ENCODE data around the gene TRIM52. TPM values are rescaled to one million over a fixed set of nuclear protein-coding genes. Genes with fewer than 3 reads are reported as not detected.

The TRIM52 gene
- total and polyA plus RNA-seq, 2 of the 13 experiments (the other 11 are each of a cell fraction or from before 2014, with no cell fraction given) = 7.2 to 11.6 TPM

GRCh38 chr5:181259974-181260719 lies 796 bp downstream of the TRIM52 start:
- ATAC-seq = no peak
- H3K4me3 ChIP-seq (replicated peaks in 1 of 3; ENCODE audit: insufficient read depth in 1 of 3, low read depth in 2 of 3, low read length in 3 of 3) = peak overlapping the region; percentile 86 to 97 (median 94)
- H3K9me3 ChIP-seq (ENCODE audit: low read length) = no peaks in the 10 kb centered on the region
- H3K36me3 ChIP-seq (replicated peaks in 1 of 2; ENCODE audit: control insufficient read depth in 1 of 2, insufficient read depth in 2 of 2, low read length in 2 of 2) = peaks cover 4 to 17% of the 10 kb centered on the region in 2 experiments; a peak in 3 of 5 replicates
- H4K20me1 ChIP-seq (ENCODE audit: insufficient read depth, low read length) = peaks cover 17% of the 10 kb centered on the region
- TSS peak; percentile 65 for BruUV-seq (replicated peaks)
- WGBS (ENCODE audit: low lambda C conversion rate) = under 1% methylated on average over 25 of the region's 26 CpGs
- ChIA-PET POLR2A (interaction anchor here (1.1 to 5.1 kb wide), 7 partner anchors 9 to 76 kb away, joined by 3 to 102 read pairs (median 9); partner anchors contain the start of genes RACK1 and TRIM41), CTCF (ENCODE audit: low intra/inter-chr PET ratio, low total read pairs) (no interaction called here)
- peaks cover 48% of the 10 kb centered on the region for H3K4me1 ChIP-seq (ENCODE audit: insufficient read depth, low read length)
- H2AFZ ChIP-seq (ENCODE audit: low read length) = no peak overlapping the region
- intact Hi-C loops (cut with micrococcal nuclease; ENCODE audit: unreplicated experiment) = loop anchor here (2.0 kb wide), 1 partner anchor 13 kb away; no protein-coding TSS in a partner anchor
- in situ Hi-C loops (cut with HindIII; ENCODE audit: extremely low pct_ligation_motif_present, low pct_unique_long_range_greater_than_20kb) = no loop called here
- no peak for DNase-seq (ENCODE audit: low spot score)
- H3K9ac ChIP-seq (ENCODE audit: insufficient read depth, low read depth, low read length) = peak overlapping the region; percentile 99
- H3K27ac ChIP-seq (ENCODE audit: extremely low read length, insufficient read depth, low read length) = peak overlapping the region; percentile 90
- no peaks in the 10 kb centered on the region; a peak in 1 of 5 replicates for H3K27me3 ChIP-seq (ENCODE audit: control insufficient read depth in 1 of 2, insufficient read depth in 2 of 2, low read length in 2 of 2)
- peak overlapping the region; percentile 99 for H3K4me2 ChIP-seq (ENCODE audit: low read depth, low read length)
- FAIRE-seq = no peak
- H3K79me2 ChIP-seq (ENCODE audit: insufficient read depth, low read length) = peaks cover 52% of the 10 kb centered on the region
- no peak for TF ChIP-seq MLLT10 (CRISPR knock-in tag; IDR thresholded peaks at IDR 0.05)
- 0 out of 2 replicates have a peak, but pooled peaks have one; percentile 30 for TF ChIP-seq PAF1 (CRISPR knock-in tag; IDR thresholded peaks at IDR 0.05)
- 0 out of 2 replicates have a peak, but pooled peaks have one; percentile 37 for TF ChIP-seq BORCS8-MEF2B (CRISPR knock-in tag; IDR thresholded peaks at IDR 0.05)
- TF ChIP-seq, protein P1, sequence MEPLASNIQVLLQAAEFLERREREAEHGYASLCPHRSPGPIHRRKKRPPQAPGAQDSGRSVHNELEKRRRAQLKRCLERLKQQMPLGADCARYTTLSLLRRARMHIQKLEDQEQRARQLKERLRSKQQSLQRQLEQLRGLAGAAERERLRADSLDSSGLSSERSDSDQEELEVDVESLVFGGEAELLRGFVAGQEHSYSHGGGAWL (CRISPR knock-in tag; IDR thresholded peaks at IDR 0.05) = no peak
- TF ChIP-seq HOXA9 (CRISPR knock-in tag; IDR thresholded peaks at IDR 0.05; ENCODE audit: borderline replicate concordance) = no peak
- TF ChIP-seq KDM5B (CRISPR knock-in tag; IDR thresholded peaks at IDR 0.05; ENCODE audit: borderline replicate concordance) = 0 out of 2 replicates have a peak, but pooled peaks have one; percentile 5
- no peak for TF ChIP-seq CHCHD3 (CRISPR knock-in tag; IDR thresholded peaks at IDR 0.05)
- TF ChIP-seq RARG (CRISPR knock-in tag; IDR thresholded peaks at IDR 0.05; ENCODE audit: low read depth) = no peak
- no peak for TF ChIP-seq ADNP (CRISPR knock-in tag; IDR thresholded peaks at IDR 0.05)
- peak; percentile 33; the same call in 1 of the 2 replicates for TF ChIP-seq KDM2A (CRISPR knock-in tag; IDR thresholded peaks at IDR 0.05; ENCODE audit: borderline replicate concordance, low read depth)
- no peak for TF ChIP-seq E2F2 (CRISPR knock-in tag; IDR thresholded peaks at IDR 0.05; ENCODE audit: borderline replicate concordance)
- peak; percentile 76 for TF ChIP-seq ZNF263 (CRISPR knock-in tag; IDR thresholded peaks at IDR 0.05)
- TF ChIP-seq ZMAT5 (CRISPR knock-in tag; IDR thresholded peaks at IDR 0.05; ENCODE audit: borderline replicate concordance, low read depth) = 0 out of 2 replicates have a peak, but pooled peaks have one; percentile 12
- TF ChIP-seq ZNF10 (CRISPR knock-in tag; IDR thresholded peaks at IDR 0.05; ENCODE audit: borderline replicate concordance, low read depth) = no peak
- TF ChIP-seq ZNF646 (CRISPR knock-in tag; IDR thresholded peaks at IDR 0.05) = no peak

Measured in HepG2 (cell line).